Adrenal gland (tissue), 12 donors: Measurements from ENCODE around the gene GPR68. TPM values are rescaled to one million over a fixed set of nuclear protein-coding genes. Genes with fewer than 3 reads are reported as not detected.

Source experiments
- DNase-seq, 7 donors: peaks; one replicate each; pipeline ENCODE4 v3.0.0-alpha.2; 2019 to 2020
- H3K27ac ChIP-seq, 5 donors: fragments of 200-600 bp; sonication (generic) in 4 of 5; 1 replicate in 3 of 5; 2 replicates in 2 of 5; pipeline versions ENCODE4 v1.5.1 to v1.8.0; 2016 to 2020; ENCODE audit warnings: mild to moderate bottlenecking in 1 of 5
- H3K27me3 ChIP-seq: fragments of 200-600 bp; 2 replicates; pipeline ENCODE4 v1.8.0; 2021
- H3K36me3 ChIP-seq, 2 donors: fragments of 200-600 bp; replicated peaks in 1 of 2; 1 replicate in 1 of 2; 2 replicates in 1 of 2; pipeline versions ENCODE4 v1.5.1 to v1.8.0; 2018 to 2022
- H3K4me1 ChIP-seq, 2 donors: fragments of 200-600 bp; replicated peaks in 1 of 2; 1 replicate in 1 of 2; 2 replicates in 1 of 2; pipeline versions ENCODE4 v1.5.1 to v1.8.0; 2018 to 2021
- H3K4me3 ChIP-seq, 4 donors: fragments of 200-600 bp; sonication (generic) in 3 of 4; one replicate each; pipeline ENCODE4 v1.5.1; 2016 to 2018
- H3K9me3 ChIP-seq, 3 donors: fragments of 200-600 bp; sonication (generic) in 1 of 3; replicated peaks in 1 of 3; 1 replicate in 2 of 3; 2 replicates in 1 of 3; pipeline versions ENCODE4 v1.5.1 to v1.8.0; 2016 to 2021
- CTCF ChIP-seq, 6 experiments: fragments of 450-650 bp in 4 of 6; fragments of 200-600 bp in 2 of 6; sonication (generic) in 1 of 6; IDR thresholded peaks; 1 replicate in 5 of 6; 2 replicates in 1 of 6; pipeline versions ENCODE4 v1.5.1 to v1.8.0; 2016 to 2021; ENCODE audit warnings: antibody characterized with exemption in 6 of 6, mild to moderate bottlenecking in 2 of 6, moderate library complexity in 1 of 6
- POLR2A ChIP-seq, 2 donors: fragments of 450-650 bp; IDR thresholded peaks; one replicate each; pipeline ENCODE4 v1.6.1; 2017; ENCODE audit warnings: antibody characterized with exemption in 2 of 2, mild to moderate bottlenecking in 2 of 2, moderate library complexity in 1 of 2
- WGBS, 4 donors: extraction: QIAGEN DNeasy Blood & Tissue Kit in 2 of 4; methylation state at CpG; one replicate each; pipeline versions ENCODE4 v1.1.5 to v1.1.7; 2013 to 2017; 5-methylcytosine and 5-hydroxymethylcytosine counted together
- intact Hi-C, 2 donors: fragments of 100-400 bp; cut with DNase I; formaldehyde crosslinking; loops; one replicate each; pipeline versions ENCODE4 v1.14.1 to v1.15.0; 2022 to 2023
- polyA plus RNA-seq, 3 donors: library from polyadenylated mRNA; stranded (reverse); fragments of 200-250 nt in 2 of 3; fragments of 350-450 nt in 1 of 3; fragmentation: Illumina TruSeq in 1 of 3; extraction: RNeasy Lipid Tissue Mini Kit (QIAGEN cat#74804) in 1 of 3; gene quantifications; one replicate each; pipeline ENCODE4 v1.2.3, GENCODE V29; 2013 to 2014
- total RNA-seq, 9 donors: library from RNA; depleted of rRNA in 4 of 9; stranded (reverse); fragments of >200 nt in 4 of 9; fragments of 120-200 nt in 1 of 9; fragmentation: NEBNext Ultra II Directional in 1 of 9; extraction: Animal tissue kit (Norgen Biotek cat#: 25700) in 1 of 9; gene quantifications; one replicate each; pipeline versions ENCODE4 v1.1.0 to v1.2.4, GENCODE V29; 2013 to 2023
- donor health status: healthy with polysubstance abuse.
- donor health status: Bipolar disorder and iron deficiency.
- donor health status: DM: yes; HTN: yes; CAD: no.
- donor health status: DM: no; HTN: no; CAD: no.
- donor health status: DM: no; HTN: no; CAD: no.
- donor health status: DM: yes; HTN: yes; CAD: no.

GPR68 gene
- total and polyA plus RNA-seq, 12 donors = 0.28 to 4.5 (median 1.0) TPM; not detected in 1

GRCh38 chr14:91242635-91243034 lies 1.9 kb downstream of the GPR68 start:
- Histone ChIP-seq H3K9me3 (no peaks in the 10 kb centered on the region), H3K36me3 (no peaks in the 10 kb centered on the region), H3K4me3 (no peak overlapping the region), H3K27me3 (no peaks in the 10 kb centered on the region), H3K4me1 (no peaks in the 10 kb centered on the region), H3K27ac (no peak overlapping the region)
- 75 to 88% (median 83%) methylated on average over 4 of the region's 4 CpGs for WGBS, 4 donors
- TF ChIP-seq POLR2A (IDR thresholded peaks at IDR 0.05) = no peak
- TF ChIP-seq CTCF (IDR thresholded peaks at IDR 0.05) = no peak
- no peak for DNase-seq
- intact Hi-C loops = no loop called here

- 58 to 72% (median 64%) methylated on average over 7 of the region's 7 CpGs for WGBS, 4 donors
- Histone ChIP-seq H3K36me3 (no peaks in the 10 kb centered on the region), H3K27me3 (no peaks in the 10 kb centered on the region), H3K4me1 (no peaks in the 10 kb centered on the region), H3K4me3 (no peak overlapping the region), H3K27ac (no peak overlapping the region), H3K9me3 (no peaks in the 10 kb centered on the region)
- no peak for DNase-seq
- TF ChIP-seq CTCF (IDR thresholded peaks at IDR 0.05) (no peak), POLR2A (IDR thresholded peaks at IDR 0.05) (no peak)
- intact Hi-C loops = no loop called here
Measured at GRCh38 chr14:91241863-91242262, 2.6 kb downstream of the GPR68 start.

- Histone ChIP-seq H3K27me3 (no peaks in the 10 kb centered on the region), H3K27ac (no peak overlapping the region), H3K9me3 (no peaks in the 10 kb centered on the region), H3K4me1 (no peaks in the 10 kb centered on the region), H3K4me3 (no peak overlapping the region), H3K36me3 (no peaks in the 10 kb centered on the region)
- WGBS, 4 donors = 73 to 84% (median 77%) methylated on average over 8 of the region's 8 CpGs
- TF ChIP-seq CTCF (IDR thresholded peaks at IDR 0.05) = no peak
- TF ChIP-seq POLR2A (IDR thresholded peaks at IDR 0.05) = no peak
- intact Hi-C loops = no loop called here
- DNase-seq = no peak
Measured at GRCh38 chr14:91238661-91239060, 5.8 kb downstream of the GPR68 start.

GRCh38 chr14:91238085-91238484 lies 6.4 kb downstream of the GPR68 start:
- WGBS, 4 donors = 62 to 75% (median 74%) methylated on average over 4 of the region's 4 CpGs
- no peak overlapping the region for H3K4me3 ChIP-seq
- H3K9me3 ChIP-seq = no peaks in the 10 kb centered on the region
- no peak for DNase-seq
- intact Hi-C loops = no loop called here
- TF ChIP-seq CTCF (IDR thresholded peaks at IDR 0.05) (no peak), POLR2A (IDR thresholded peaks at IDR 0.05) (no peak)
- no peaks in the 10 kb centered on the region for H3K27me3 ChIP-seq
- H3K36me3 ChIP-seq = no peaks in the 10 kb centered on the region
- H3K27ac ChIP-seq = no peak overlapping the region
- no peaks in the 10 kb centered on the region for H3K4me1 ChIP-seq
